ENCODE results near the gene CNN1.

GRCh38 chr19:11551603-11552235 is 13.1 kb downstream of the CNN1 start:
- TF ChIP-seq POLR2A (IDR thresholded peaks at IDR 0.05; ENCODE audit: low read depth, low read length) (no peak), POLR2AphosphoS5 (IDR thresholded peaks at IDR 0.05; ENCODE audit: low read depth, low read length) (no peak), TAF1 (IDR thresholded peaks at IDR 0.05; ENCODE audit: low read depth, low read length) (no peak), SPI1 (IDR thresholded peaks at IDR 0.05; ENCODE audit: low read depth, low read length) (no peak), PAX5 (IDR thresholded peaks at IDR 0.05; ENCODE audit: insufficient read depth, low read length, severe bottlenecking) (no peak), POU2F2 (IDR thresholded peaks at IDR 0.05; ENCODE audit: low read depth, low read length) (no peak)
